HepG2 (cell line): ENCODE measurements around the gene MACROH2A1. TPM values are rescaled to one million over a fixed set of nuclear protein-coding genes. Genes with fewer than 3 reads are reported as not detected.

Experiments used
- BCL3 ChIP-seq: sonication (generic); formaldehyde crosslinking; IDR thresholded peaks from 2 replicates; pipeline ENCODE4 v1.5.1; 2020; ENCODE audit warnings: mild to moderate bottlenecking, missing genetic modification reagents, moderate library complexity
- CAMTA2 ChIP-seq: sonication (generic); formaldehyde crosslinking; IDR thresholded peaks from 2 replicates; pipeline ENCODE4 v1.4.0; 2020; ENCODE audit warnings: mild to moderate bottlenecking, missing genetic modification reagents, borderline replicate concordance
- DPF2 ChIP-seq: sonication (generic); formaldehyde crosslinking; IDR thresholded peaks from 2 replicates; pipeline ENCODE4 v1.4.0; 2020; ENCODE audit warnings: mild to moderate bottlenecking, low read depth, missing genetic modification reagents, borderline replicate concordance
- GTF2F1 ChIP-seq: fragments of 150-350 bp; IDR thresholded peaks from 2 replicates; pipeline ENCODE4 v1.6.1; 2014; ENCODE audit warnings: low read length
- HCFC1 ChIP-seq: fragments of 150-350 bp; IDR thresholded peaks from 2 replicates; pipeline ENCODE4 v1.6.1; 2014; ENCODE audit warnings: low read depth, low read length
- IRF2 ChIP-seq: IDR thresholded peaks from 2 replicates; pipeline ENCODE4 v1.6.1; 2018; ENCODE audit warnings: missing genetic modification reagents, missing compliant biosample characterization
- JUN ChIP-seq: sonication (generic); formaldehyde crosslinking; IDR thresholded peaks from 2 replicates; pipeline ENCODE4 v1.4.0; 2020; ENCODE audit warnings: mild to moderate bottlenecking, missing genetic modification reagents
- MAFK ChIP-seq, 2 experiments: IDR thresholded peaks in 1 of 2; conservative IDR thresholded peaks in 1 of 2; 2 replicates each; pipeline ENCODE4 v1.6.1; 2011; ENCODE audit warnings: improper control_type of control experiment in 2 of 2, low read length in 2 of 2
- MLLT10 ChIP-seq: sonication (generic); formaldehyde crosslinking; IDR thresholded peaks from 2 replicates; pipeline ENCODE4 v1.4.0; 2020; ENCODE audit warnings: missing genetic modification reagents
- NR2F1 ChIP-seq, 2 experiments: fragments of 450-650 bp in 1 of 2; formaldehyde crosslinking in 1 of 2; IDR thresholded peaks; 2 replicates each; pipeline versions ENCODE4 v1.5.0 to v1.6.1; 2016 to 2020; ENCODE audit warnings: mild to moderate bottlenecking in 1 of 2, missing compliant biosample characterization in 1 of 2, missing genetic modification reagents in 1 of 2, moderate library complexity in 1 of 2
- PBX2 ChIP-seq: IDR thresholded peaks from 2 replicates; pipeline ENCODE4 v1.6.1; 2016; ENCODE audit warnings: control low read depth
- RCOR2 ChIP-seq: IDR thresholded peaks from 2 replicates; pipeline ENCODE4 v1.6.1; 2016; ENCODE audit warnings: missing biosample characterization, missing genetic modification reagents
- SCMH1 ChIP-seq: sonication (generic); formaldehyde crosslinking; IDR thresholded peaks from 2 replicates; pipeline ENCODE4 v1.9.0; 2021; ENCODE audit warnings: missing genetic modification reagents, mild to moderate bottlenecking, borderline replicate concordance
- SP5 ChIP-seq: IDR thresholded peaks from 2 replicates; pipeline ENCODE4 v1.6.1; 2016; ENCODE audit warnings: low read depth, borderline replicate concordance
- SRSF9 ChIP-seq: fragments of 200-400 bp; formaldehyde crosslinking; IDR thresholded peaks from 2 replicates; pipeline ENCODE4 v1.6.1; 2018; ENCODE audit warnings: borderline replicate concordance, mild to moderate bottlenecking, low read depth, low read length; ENCODE audit not compliant: insufficient read depth, poor library complexity, severe bottlenecking
- TERF1 ChIP-seq: sonication (generic); formaldehyde crosslinking; IDR thresholded peaks from 2 replicates; pipeline ENCODE4 v1.8.0; 2022; ENCODE audit warnings: mild to moderate bottlenecking, missing genetic modification reagents, moderate library complexity
- TGIF2 ChIP-seq: IDR thresholded peaks from 2 replicates; pipeline ENCODE4 v1.6.1; 2016; ENCODE audit warnings: control low read depth, missing compliant biosample characterization
- THAP11 ChIP-seq: IDR thresholded peaks from 2 replicates; pipeline ENCODE4 v1.6.1; 2016; ENCODE audit warnings: missing biosample characterization, missing genetic modification reagents
- ZBTB1 ChIP-seq: sonication (generic); formaldehyde crosslinking; IDR thresholded peaks from 2 replicates; pipeline ENCODE4 v1.4.0; 2020; ENCODE audit warnings: missing genetic modification reagents, borderline replicate concordance
- ZFP82 ChIP-seq: sonication (generic); formaldehyde crosslinking; IDR thresholded peaks from 2 replicates; pipeline ENCODE4 v1.5.1; 2020; ENCODE audit warnings: mild to moderate bottlenecking, missing genetic modification reagents, borderline replicate concordance
- ZMYM4 ChIP-seq: sonication (generic); formaldehyde crosslinking; IDR thresholded peaks from 2 replicates; pipeline ENCODE4 v1.8.1; 2023; ENCODE audit warnings: mild to moderate bottlenecking, missing genetic modification reagents
- ZNF280D ChIP-seq: sonication (generic); formaldehyde crosslinking; IDR thresholded peaks from 2 replicates; pipeline ENCODE4 v1.5.1; 2020; ENCODE audit warnings: mild to moderate bottlenecking, missing genetic modification reagents
- ZNF335 ChIP-seq: sonication (generic); formaldehyde crosslinking; IDR thresholded peaks from 2 replicates; pipeline ENCODE4 v1.4.0; 2020; ENCODE audit warnings: missing genetic modification reagents
- ZNF703 ChIP-seq: sonication (generic); formaldehyde crosslinking; IDR thresholded peaks from 2 replicates; pipeline ENCODE4 v1.5.1; 2020; ENCODE audit warnings: missing genetic modification reagents, mild to moderate bottlenecking, moderate library complexity, borderline replicate concordance
- polyA plus RNA-seq, 8 experiments: library from polyadenylated mRNA; depleted of rRNA in 3 of 8; stranded (reverse) in 7 of 8; unstranded in 1 of 8; fragments of >200 nt; fragmentation: Illumina TruSeq in 4 of 8; extraction: Trizol in 4 of 8; gene quantifications; 2 replicates each; pipeline versions ENCODE4 v1.2.1 to v1.2.3, GENCODE V29; 2011 to 2016; ENCODE audit warnings: low read depth in 4 of 8, missing spikeins in 1 of 8, mixed read lengths in 1 of 8; ENCODE audit not compliant: insufficient read depth in 1 of 8
- total RNA-seq, 5 experiments: library from RNA; depleted of rRNA; stranded (reverse); fragments of >200 nt; fragmentation: Illumina TruSeq; extraction: Trizol; gene quantifications; 2 replicates each; pipeline ENCODE4 v1.2.3, GENCODE V29; 2016; ENCODE audit warnings: low read depth in 1 of 5

Gene MACROH2A1
- total and polyA plus RNA-seq, 2 of the 13 experiments (the other 11 are each of a cell fraction or from before 2014, with no cell fraction given): 69.1 to 158 TPM

GRCh38 chr5:135324897-135325650 lies 74.0 kb downstream of the MACROH2A1 start (continued):
- TF ChIP-seq ZFP82 (CRISPR knock-in tag) (no peak), THAP11 (CRISPR knock-in tag) (no peak), SP5 (peak; percentile 19; the same call in 1 of the 2 replicates), NR2F1 (CRISPR knock-in tag; IDR thresholded peaks at IDR 0.05) (peak in 1 of 2 experiments; percentile 34; a peak in 1 of 4 replicates), SCMH1 (CRISPR knock-in tag) (no peak), HCFC1 (no peak), JUN (no peak), DPF2 (CRISPR knock-in tag) (no peak), PBX2 (CRISPR knock-in tag) (no peak), ZMYM4 (0 out of 2 replicates have a peak, but pooled peaks have one; percentile 46), MAFK (conservative IDR thresholded peaks at IDR 0.05 in 1 of 2, IDR thresholded peaks at IDR 0.05 in 1 of 2; ENCODE audit: low read length in 2 of 2) (no peak), MLLT10 (no peak), ZNF335 (CRISPR knock-in tag) (no peak), IRF2 (CRISPR knock-in tag) (no peak; the same call in 1 of the 2 replicates), ZNF280D (no peak), CAMTA2 (CRISPR knock-in tag) (no peak), BCL3 (CRISPR knock-in tag) (peak; percentile 69; the same call in 1 of the 2 replicates), TGIF2 (CRISPR knock-in tag) (no peak), ZNF703 (no peak), SRSF9 (no peak), ZBTB1 (no peak), GTF2F1 (no peak), RCOR2 (CRISPR knock-in tag) (peak; percentile 53; the same call in 1 of the 2 replicates), TERF1 (CRISPR knock-in tag) (no peak)
